SH-SY5Y (cell line): Measurements from ENCODE around the gene CDKN1C.

Experiments
- GATA2 ChIP-seq: IDR thresholded peaks from 2 replicates; pipeline ENCODE4 v1.6.1; 2011; ENCODE audit warnings: mild to moderate bottlenecking, low read depth, low read length
- GATA3 ChIP-seq: IDR thresholded peaks from 2 replicates; pipeline ENCODE4 v1.6.1; 2011; ENCODE audit warnings: low read depth, mild to moderate bottlenecking, low read length, moderate library complexity

DNA sequence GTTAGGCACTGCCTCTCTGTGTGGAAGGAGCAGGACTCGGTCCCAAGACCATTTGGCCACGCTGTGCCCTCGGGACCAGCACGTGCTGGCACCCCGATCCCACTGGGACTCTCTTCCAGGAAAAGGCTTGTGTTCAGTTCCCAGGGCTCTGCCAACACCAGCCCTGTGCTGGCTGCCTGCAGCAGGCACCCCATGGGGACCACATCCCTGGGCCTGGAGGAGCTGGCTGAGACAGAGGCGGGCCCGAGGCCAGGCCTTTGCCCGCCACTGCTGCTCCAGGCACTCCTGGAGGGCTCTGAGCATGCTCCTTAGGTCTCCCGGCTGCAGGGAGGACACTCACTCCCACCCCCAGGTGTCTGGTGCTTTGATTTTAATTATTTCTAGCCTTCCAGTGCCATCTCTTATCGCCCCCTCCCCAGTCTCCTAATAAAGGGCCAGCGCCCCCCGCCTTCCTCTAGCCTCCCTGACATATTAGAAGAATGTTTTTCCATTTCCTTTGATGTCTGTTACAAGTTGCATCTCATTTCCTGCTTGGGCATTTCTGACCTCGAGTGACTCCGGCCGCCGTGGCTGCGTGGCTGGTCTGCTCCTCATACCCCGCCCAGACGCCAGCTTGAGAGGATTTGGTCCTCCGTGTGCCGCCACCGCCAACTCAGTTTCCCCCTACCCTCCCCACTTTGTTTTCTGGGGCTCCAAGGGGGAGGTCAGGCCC lies 14.4 kb downstream of the CDKN1C start:
- TF ChIP-seq GATA2 (no peak), GATA3 (no peak)
